Activated T-helper 1 cell treated with anti-CD3 and anti-CD28 coated beads, Interleukin-12 subunit alpha, Interleukin-12 subunit beta, Interleukin-2, Interleukin-4 antibody, amounts not matched to agents 30 ng/mL and 10 ng/mL and 1 ng/mL, durations not matched to agents 14 hours and 24 hours and 36 hours (primary cell): ENCODE data around the gene YES1. TPM values are rescaled to one million over a fixed set of nuclear protein-coding genes. Genes with fewer than 3 reads are reported as not detected.
"Not testable (repeated sequence)": the region's sequence is repeated elsewhere in the genome, so short reads cannot be mapped to it uniquely, and the experiment has no call there.

Experiments
- DNase-seq: peaks from one replicate; pipeline ENCODE4 v3.0.0; 2021; ENCODE audit warnings: low spot score
- H3K27ac Mint-ChIP-seq: one replicate; pipeline ENCODE4 v1.8.0; 2021; ENCODE audit warnings: mild to moderate bottlenecking, mixed read lengths
- H3K27me3 Mint-ChIP-seq: one replicate; pipeline ENCODE4 v1.8.0; 2022; ENCODE audit warnings: mild to moderate bottlenecking, moderate library complexity, mixed read lengths; ENCODE audit not compliant: insufficient read depth
- H3K36me3 Mint-ChIP-seq: one replicate; pipeline ENCODE4 v1.8.0; 2021; ENCODE audit warnings: low read depth, mixed read lengths
- H3K4me1 Mint-ChIP-seq: one replicate; pipeline ENCODE4 v1.8.0; 2021; ENCODE audit warnings: low read depth, mixed read lengths
- H3K4me3 Mint-ChIP-seq: one replicate; pipeline ENCODE4 v1.8.0; 2021; ENCODE audit warnings: mild to moderate bottlenecking, moderate library complexity, mixed read lengths
- H3K9me3 Mint-ChIP-seq: one replicate; pipeline ENCODE4 v1.8.0; 2021; ENCODE audit warnings: mixed read lengths
- intact Hi-C: fragments of 100-400 bp; cut with micrococcal nuclease; formaldehyde crosslinking; loops from one replicate; pipeline ENCODE4 v1.15.1; 2024
- total RNA-seq: library from RNA; stranded (reverse); gene quantifications from 2 replicates; pipeline ENCODE4 v1.2.3, GENCODE V29; 2022

YES1 gene
- total RNA-seq, 1 donor from 2014 or later: 18.5 TPM

DNA sequence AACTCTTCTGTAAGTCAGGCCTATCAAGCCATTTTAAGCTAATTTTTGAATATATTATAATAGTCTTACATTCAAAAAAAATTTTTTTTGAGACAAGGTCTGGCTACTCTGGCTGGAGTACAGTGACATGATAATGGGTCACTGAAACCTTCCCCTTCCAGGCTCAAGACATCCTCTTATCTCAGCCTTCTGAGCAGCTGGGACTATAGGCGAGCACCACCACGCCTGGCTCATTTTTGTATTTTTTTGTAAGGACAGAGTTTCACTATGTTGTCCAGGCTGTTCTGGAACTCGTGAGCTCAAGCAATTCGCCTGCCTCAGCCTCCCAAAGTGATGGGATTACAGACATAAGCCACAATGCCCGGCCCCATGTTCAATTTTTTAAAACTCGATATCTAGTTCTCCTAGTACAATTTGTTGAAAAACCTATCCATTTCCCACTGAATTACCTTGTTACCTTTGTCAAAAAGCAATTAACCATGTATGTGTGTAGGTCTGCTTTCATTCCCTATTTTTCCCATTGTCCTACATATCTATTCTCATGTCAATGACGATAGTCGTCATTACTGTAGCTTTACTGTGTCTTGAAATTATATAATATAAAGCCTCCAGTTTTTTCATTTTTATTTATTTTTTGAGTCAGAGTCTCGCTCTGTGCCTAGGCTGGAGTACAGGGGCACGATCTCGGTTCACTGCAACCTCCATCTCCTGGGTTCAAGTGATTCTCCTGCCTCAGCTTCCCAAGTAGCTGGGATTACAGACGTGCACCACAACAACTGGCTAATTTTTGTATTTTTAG, 44.8 kb downstream of the YES1 start:
- DNase-seq: no peak
- Mint-ChIP-seq H3K36me3 (peaks cover 6% of the 10 kb centered on the region), H3K4me1 (peaks cover 16% of the 10 kb centered on the region), H3K27me3 (no peaks in the 10 kb centered on the region), H3K4me3 (no peak overlapping the region), H3K9me3 (no peaks in the 10 kb centered on the region), H3K27ac (no peak overlapping the region)
- intact Hi-C loops: no loop called here

- Mint-ChIP-seq H3K36me3 (peaks cover 6% of the 10 kb centered on the region), H3K4me3 (no peak overlapping the region), H3K27ac (no peak overlapping the region), H3K4me1 (peaks cover 16% of the 10 kb centered on the region), H3K27me3 (no peaks in the 10 kb centered on the region), H3K9me3 (no peaks in the 10 kb centered on the region)
- DNase-seq: no peak
- intact Hi-C loops: no loop called here
These were observed 45.5 kb downstream of the YES1 start for GRCh38 chr18:766550-766860.

DNA sequence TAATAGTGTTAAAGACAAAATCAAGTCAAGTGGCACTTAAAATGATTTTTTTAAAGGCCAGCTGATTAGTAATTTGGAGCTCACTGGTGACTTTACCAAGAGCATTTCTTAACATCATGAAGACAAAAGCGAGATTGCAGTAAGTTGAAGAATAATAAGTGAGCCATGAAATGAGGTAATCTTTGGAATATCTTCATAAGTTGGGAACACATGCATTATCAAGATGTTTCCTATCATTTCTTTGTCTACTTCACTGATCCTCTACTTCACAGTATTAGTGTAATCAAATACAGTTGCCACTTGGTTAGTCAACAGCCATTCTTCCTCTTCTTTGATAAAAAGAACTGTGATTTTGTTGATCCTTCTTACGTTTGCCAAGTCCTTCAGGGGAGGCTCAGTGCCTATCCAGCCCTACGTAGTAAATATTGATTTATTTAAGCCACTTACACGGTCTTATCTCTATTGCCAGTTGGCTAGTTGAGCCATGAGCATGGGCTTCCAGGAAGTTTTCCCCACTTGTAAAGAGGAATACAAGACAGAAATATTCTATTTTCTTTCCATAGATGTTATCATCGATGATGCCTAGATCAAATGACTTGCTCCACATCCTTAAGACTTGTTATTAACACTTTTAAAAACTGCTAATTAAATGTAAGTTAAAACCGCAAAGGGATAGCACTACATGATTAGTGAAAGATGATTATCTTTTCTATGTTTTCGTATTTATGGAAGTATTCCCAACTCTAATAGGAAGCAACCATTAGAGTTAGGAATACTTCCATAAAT, 46.1 kb downstream of the YES1 start:
- DNase-seq: no peak
- Mint-ChIP-seq H3K36me3 (peaks cover 6% of the 10 kb centered on the region), H3K4me3 (no peak overlapping the region), H3K9me3 (no peaks in the 10 kb centered on the region), H3K4me1 (peaks cover 14% of the 10 kb centered on the region), H3K27ac (no peak overlapping the region), H3K27me3 (no peaks in the 10 kb centered on the region)
- intact Hi-C loops: no loop called here

- H3K4me3 Mint-ChIP-seq, H3K27me3 Mint-ChIP-seq, H3K27ac Mint-ChIP-seq, H3K36me3 Mint-ChIP-seq, DNase-seq, H3K9me3 Mint-ChIP-seq, H3K4me1 Mint-ChIP-seq: not testable (repeated sequence)
- intact Hi-C loops: loop anchor here (5.0 kb wide), 1 partner anchor 37 kb away; no protein-coding TSS in a partner anchor
These were observed 52.2 kb downstream of the YES1 start for GRCh38 chr18:759864-760263.

- H3K27me3 Mint-ChIP-seq: no peaks in the 10 kb centered on the region
- peaks cover 14% of the 10 kb centered on the region for H3K36me3 Mint-ChIP-seq
- H3K4me3 Mint-ChIP-seq: no peak overlapping the region
- no peaks in the 10 kb centered on the region for H3K4me1 Mint-ChIP-seq
- intact Hi-C loops: no loop called here
- H3K27ac Mint-ChIP-seq: no peak overlapping the region
- no peak for DNase-seq
- H3K9me3 Mint-ChIP-seq: no peaks in the 10 kb centered on the region
These were observed 56.5 kb downstream of the YES1 start for GRCh38 chr18:755506-755905.

GRCh38 chr18:754656-755055, 57.4 kb downstream of the YES1 start:
- H3K36me3 Mint-ChIP-seq: peaks cover 13% of the 10 kb centered on the region
- no peak overlapping the region for H3K27ac Mint-ChIP-seq
- H3K4me3 Mint-ChIP-seq: no peak overlapping the region
- no peaks in the 10 kb centered on the region for H3K27me3 Mint-ChIP-seq
- DNase-seq: no peak
- no peaks in the 10 kb centered on the region for H3K4me1 Mint-ChIP-seq
- H3K9me3 Mint-ChIP-seq: no peaks in the 10 kb centered on the region
- intact Hi-C loops: no loop called here

DNA sequence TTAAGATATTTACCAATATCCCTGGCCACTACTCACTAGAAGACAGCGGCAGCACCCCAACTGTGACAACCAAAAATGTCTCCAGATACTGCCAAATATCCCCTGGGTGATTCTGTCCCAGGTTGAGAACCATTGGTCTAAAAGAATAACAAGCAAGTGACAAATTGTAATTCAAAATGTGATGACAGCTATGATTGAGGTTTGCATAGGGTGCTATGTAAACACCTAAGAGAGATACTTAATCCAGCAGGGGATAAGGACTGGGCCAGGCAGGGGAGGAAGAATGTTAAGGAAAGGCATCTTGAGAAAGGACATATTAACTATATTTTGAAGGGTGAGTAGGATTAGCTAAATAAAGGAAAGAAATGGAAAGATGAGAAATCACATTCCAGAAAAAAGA, 61.6 kb downstream of the YES1 start:
- no peak overlapping the region for H3K27ac Mint-ChIP-seq
- H3K9me3 Mint-ChIP-seq: no peaks in the 10 kb centered on the region
- H3K27me3 Mint-ChIP-seq: no peaks in the 10 kb centered on the region
- H3K36me3 Mint-ChIP-seq: peaks cover 19% of the 10 kb centered on the region
- H3K4me1 Mint-ChIP-seq: no peaks in the 10 kb centered on the region
- intact Hi-C loops: no loop called here
- DNase-seq: no peak
- H3K4me3 Mint-ChIP-seq: no peak overlapping the region

- Mint-ChIP-seq H3K27me3 (no peaks in the 10 kb centered on the region), H3K9me3 (no peaks in the 10 kb centered on the region), H3K36me3 (peaks cover 18% of the 10 kb centered on the region), H3K27ac (no peak overlapping the region), H3K4me1 (no peaks in the 10 kb centered on the region), H3K4me3 (no peak overlapping the region)
- DNase-seq: no peak
- intact Hi-C loops: no loop called here
These were observed 67.0 kb downstream of the YES1 start for GRCh38 chr18:744832-745597.

DNA sequence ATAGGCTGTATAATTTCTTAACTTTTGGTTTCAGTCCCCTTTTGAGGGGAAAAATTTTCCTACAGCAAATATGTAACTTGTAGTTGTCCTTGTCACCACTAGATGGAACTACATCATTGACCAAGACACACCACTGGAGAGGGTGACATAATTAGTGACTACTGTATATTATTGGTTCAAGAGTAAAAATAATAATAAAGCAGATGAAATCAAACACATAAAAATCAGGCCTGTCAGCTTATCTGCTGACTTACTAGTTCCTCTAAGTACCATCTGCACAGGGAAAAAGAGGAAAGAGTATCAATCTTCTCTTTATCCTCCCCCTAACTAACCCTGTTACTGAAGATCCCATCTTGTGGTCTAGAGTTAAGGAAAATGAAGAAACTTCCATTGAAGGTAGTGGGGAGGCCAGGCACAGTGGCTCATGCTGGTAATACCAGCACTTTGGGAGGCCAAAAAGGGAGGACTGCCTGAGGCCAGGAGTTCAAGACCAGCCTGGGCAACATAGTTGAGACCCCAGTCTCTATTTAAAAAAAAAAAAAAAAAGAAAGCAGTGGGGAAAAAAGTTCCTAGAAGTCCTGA, 70.0 kb downstream of the YES1 start:
- Mint-ChIP-seq H3K36me3 (peaks cover 21% of the 10 kb centered on the region), H3K27ac (no peak overlapping the region), H3K4me1 (no peaks in the 10 kb centered on the region), H3K9me3 (no peaks in the 10 kb centered on the region), H3K4me3 (no peak overlapping the region), H3K27me3 (no peaks in the 10 kb centered on the region)
- intact Hi-C loops: loop anchor here (1.0 kb wide), 3 partner anchors 70 to 97 kb away; partner anchors contain the start of gene YES1
- DNase-seq: no peak

DNA sequence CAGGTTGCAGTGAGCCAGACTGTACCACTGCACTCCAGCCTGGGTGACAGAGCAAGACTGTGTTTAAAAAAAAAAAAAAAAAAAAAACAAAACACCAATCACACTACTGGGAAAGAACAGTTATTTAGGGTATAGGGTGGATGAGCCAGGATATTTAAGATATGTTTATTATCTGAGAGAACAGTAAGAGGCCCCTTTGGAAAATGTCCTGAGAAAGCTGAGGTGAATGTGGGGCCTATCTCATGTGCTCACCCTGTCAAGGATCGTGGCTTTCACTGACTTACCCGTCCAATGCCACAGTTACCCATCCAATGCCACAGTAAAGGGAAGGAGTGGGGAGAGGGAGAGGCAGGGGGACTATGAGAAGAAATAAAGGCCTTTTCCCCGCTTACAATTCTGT, 79.7 kb downstream of the YES1 start:
- Mint-ChIP-seq H3K36me3 (peaks cover 32% of the 10 kb centered on the region), H3K9me3 (no peaks in the 10 kb centered on the region), H3K4me3 (no peak overlapping the region), H3K4me1 (peaks cover 9% of the 10 kb centered on the region), H3K27me3 (no peaks in the 10 kb centered on the region), H3K27ac (no peak overlapping the region)
- intact Hi-C loops: loop anchor here (5.0 kb wide), 1 partner anchor 110 kb away; no protein-coding TSS in a partner anchor
- no peak for DNase-seq

DNA sequence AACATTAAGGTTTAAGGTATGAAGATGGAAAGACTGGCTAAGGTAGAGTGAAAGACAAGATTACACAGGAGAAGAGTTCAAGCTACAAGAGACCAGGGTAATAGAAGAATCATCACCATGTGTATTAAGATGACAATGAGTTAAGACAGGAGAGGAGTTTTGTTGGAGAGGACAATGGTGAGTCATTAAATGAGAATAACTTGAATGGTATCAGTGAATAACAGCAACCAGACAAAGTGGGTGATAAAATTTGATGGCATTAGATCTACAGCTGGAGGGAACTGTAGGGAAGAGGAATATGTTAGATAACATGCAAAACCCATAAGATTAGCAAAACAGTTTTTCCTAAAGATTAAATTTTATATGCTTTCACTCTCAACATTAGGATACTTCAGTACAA, 80.9 kb downstream of the YES1 start:
- H3K4me3 Mint-ChIP-seq: no peak overlapping the region
- H3K4me1 Mint-ChIP-seq: peaks cover 9% of the 10 kb centered on the region
- intact Hi-C loops: loop anchor here (5.0 kb wide), 1 partner anchor 109 kb away; no protein-coding TSS in a partner anchor
- no peaks in the 10 kb centered on the region for H3K27me3 Mint-ChIP-seq
- peaks cover 31% of the 10 kb centered on the region for H3K36me3 Mint-ChIP-seq
- H3K9me3 Mint-ChIP-seq: no peaks in the 10 kb centered on the region
- H3K27ac Mint-ChIP-seq: no peak overlapping the region
- no peak for DNase-seq

- Mint-ChIP-seq H3K4me3 (no peak overlapping the region), H3K4me1 (peaks cover 9% of the 10 kb centered on the region), H3K27ac (no peak overlapping the region), H3K9me3 (no peaks in the 10 kb centered on the region), H3K27me3 (no peaks in the 10 kb centered on the region), H3K36me3 (peaks cover 31% of the 10 kb centered on the region)
- no peak for DNase-seq
- intact Hi-C loops: loop anchor here (5.0 kb wide), 1 partner anchor 108 kb away; no protein-coding TSS in a partner anchor
These were observed 81.3 kb downstream of the YES1 start for GRCh38 chr18:730692-731091.
